GM12875 (cell line): ENCODE data around the gene MGAT4B.

Experiments
- H3K4me3 ChIP-seq: one replicate; pipeline ENCODE4 v1.5.1; 2011; ENCODE audit warnings: low read depth, low read length, control low read depth
- CTCF ChIP-seq: IDR thresholded peaks from 2 replicates; pipeline ENCODE4 v1.5.1; 2011; ENCODE audit warnings: low read depth, mild to moderate bottlenecking, control low read depth, inconsistent platforms, low read length, moderate library complexity, borderline replicate concordance; ENCODE audit not compliant: insufficient read depth

MGAT4B gene

DNA sequence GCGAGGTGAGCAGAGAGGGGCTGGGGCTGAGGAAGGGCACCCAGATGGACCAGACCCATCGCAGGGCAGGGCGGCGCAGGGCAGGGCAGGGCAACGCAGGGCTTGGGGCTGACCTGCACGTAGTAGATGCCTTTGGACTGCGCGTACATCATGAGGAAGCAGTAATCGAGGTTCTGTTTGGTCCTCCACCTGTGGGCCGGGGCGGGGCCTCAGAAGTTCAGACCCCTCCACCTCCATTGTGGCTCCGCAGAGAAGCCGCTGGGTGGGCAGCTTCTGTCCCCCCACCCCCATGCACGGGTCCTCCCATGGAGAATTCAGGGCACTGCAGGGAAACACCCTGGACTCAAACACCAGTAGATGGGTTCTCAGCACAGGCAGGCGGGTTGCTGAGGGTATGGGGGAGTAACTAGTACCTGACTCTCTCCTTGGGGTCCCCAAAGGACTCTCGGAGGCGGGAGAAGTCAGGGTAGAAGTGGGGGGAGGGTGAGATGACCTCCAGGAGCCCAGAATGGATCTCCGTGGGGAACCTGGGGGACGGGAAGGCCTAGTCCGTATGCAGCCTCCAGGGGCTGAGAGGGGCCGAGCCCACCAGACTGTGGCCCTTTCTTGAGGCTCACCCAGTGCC, 6.5 kb downstream of the MGAT4B start:
- TF ChIP-seq CTCF = no peak
- no peak overlapping the region for H3K4me3 ChIP-seq

DNA sequence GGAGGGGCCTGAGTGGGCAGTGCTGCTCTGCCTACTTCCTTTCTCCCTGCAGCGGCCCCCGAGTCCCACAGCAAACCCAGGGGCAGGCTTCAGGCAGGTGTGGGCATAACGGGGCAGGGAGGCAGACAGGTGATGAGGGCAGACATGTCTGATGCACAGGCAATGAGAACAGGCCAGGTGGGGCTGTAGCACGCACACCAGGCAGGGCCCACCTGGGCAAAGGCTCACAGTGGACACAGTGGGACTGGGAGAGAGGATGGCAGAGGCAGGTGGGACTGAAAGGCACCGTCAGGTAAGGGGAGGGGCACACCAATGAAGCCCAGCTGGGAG, 7.1 kb downstream of the MGAT4B start:
- no peak for TF ChIP-seq CTCF
- no peak overlapping the region for H3K4me3 ChIP-seq

DNA sequence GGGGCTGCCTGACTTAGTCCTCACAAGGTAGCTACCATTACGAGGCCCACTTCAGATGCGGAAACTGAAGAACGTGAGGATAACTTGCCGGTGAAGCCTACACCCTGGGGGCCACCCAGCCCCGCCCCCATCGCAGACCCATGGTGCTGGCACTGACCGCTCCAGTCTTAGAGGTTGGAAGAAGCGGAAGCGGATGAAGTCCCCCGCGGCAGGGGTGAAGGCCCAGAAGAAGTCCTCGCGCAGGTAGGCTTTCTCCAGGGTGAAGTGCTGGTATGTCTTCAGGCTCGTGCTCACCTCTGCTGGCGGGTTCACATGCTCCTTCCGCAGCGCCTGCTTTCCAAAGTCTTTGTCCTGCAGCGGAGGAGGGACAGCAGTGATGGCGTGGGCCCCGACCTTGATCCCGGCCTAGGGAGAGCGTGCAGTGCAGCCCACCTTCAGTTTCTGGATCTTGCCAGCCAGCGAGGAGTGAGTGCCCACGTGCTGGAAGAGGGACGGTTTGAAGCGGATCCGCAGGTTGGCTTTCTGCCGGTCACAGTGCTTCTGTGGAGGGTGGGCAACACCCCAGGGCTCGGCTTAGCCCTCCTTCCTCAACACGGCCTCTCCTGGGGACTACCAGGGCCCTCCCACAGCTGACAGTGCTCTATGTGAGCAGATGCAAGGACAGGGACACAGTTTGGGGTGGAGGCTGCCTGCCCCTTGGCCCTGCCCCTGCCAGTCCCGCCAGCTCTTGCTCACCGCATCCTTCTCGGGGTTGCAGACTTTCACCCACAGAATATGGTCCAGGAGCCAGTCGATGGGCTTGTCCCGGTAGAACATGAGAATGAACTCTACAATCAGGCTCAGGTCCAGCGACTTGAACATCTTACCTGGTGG, 7.7 kb downstream of the MGAT4B start:
- no peak for TF ChIP-seq CTCF
- H3K4me3 ChIP-seq = no peak overlapping the region

DNA sequence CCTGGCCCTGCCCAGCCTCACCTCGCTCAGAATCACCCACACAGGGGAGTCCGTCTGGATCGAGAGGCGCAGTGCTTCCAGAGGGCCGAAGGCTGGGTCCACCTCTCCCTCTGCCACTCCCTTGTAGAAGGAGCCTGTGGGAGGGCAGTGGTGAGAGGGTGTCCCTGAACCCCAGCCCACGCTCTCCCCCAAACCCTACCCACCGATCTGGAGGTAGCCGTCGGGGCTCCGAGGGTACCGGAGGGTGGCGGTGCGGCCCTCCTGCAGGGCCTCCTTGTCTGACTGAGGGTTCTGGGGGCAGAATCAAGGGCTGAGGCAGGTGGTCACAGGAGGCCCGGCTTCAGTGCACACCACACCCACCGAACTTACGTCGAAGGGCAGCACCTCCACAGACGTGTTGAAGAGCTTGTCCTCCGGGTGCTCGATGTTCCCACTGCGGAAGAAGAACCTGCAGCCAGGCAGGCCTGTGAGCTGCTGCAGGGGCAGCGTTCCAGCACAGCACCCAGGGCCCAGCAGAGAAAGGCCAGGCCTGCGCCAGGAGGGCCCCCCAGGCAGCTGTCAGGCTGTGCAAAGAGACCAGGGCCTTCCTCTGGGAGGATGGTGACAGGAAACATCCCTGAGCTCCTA, 8.4 kb downstream of the MGAT4B start:
- H3K4me3 ChIP-seq = no peak overlapping the region
- no peak for TF ChIP-seq CTCF

- no peak for TF ChIP-seq CTCF
- H3K4me3 ChIP-seq = no peak overlapping the region
These were observed 8.9 kb downstream of the MGAT4B start for GRCh38 chr5:179797741-179798140.

DNA sequence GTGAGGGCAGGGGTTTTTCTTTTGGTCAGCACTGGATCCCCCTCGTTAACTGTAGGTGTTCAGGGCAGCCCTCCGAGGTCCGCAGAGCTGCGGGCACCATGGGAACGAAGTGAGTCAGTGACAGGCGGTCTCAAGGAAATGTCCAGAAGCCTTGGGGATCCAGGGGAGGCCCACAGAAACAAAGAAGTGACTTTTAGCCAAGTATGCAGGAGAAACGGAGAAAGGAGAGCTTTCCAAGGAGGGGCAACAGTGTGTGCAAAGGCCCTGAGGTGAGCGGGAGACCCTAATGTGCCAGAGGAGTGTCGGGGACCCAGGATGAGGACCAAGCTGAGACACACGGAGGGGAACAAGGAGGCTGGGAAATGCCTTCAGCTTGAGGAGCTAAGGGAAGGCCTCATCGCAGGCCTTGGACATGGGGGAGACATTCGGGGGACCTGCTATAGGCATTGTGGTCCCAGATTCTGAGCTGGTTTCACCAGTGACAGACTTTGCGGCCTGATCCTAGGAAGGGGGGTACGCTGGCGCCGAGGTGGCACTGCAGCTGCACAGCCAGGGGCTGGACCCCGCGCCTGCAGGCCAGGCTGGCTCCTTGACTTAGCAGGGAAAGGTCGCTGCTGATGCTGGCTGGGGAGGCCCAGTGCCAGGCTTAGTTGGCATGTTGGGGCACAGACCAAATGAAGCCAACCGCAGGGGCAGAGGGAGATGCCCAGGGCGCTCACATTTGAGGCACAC, 9.6 kb downstream of the MGAT4B start:
- no peak for TF ChIP-seq CTCF
- H3K4me3 ChIP-seq = peak overlapping the region; percentile 77
